A549 (cell line): Measurements from ENCODE around the gene MSL1. TPM values are rescaled to one million over a fixed set of nuclear protein-coding genes. Genes with fewer than 3 reads are reported as not detected.
A peak's percentile ranks its signal among the peaks of the same experiment; 100 is the strongest.

Experiments used
- ATAC-seq, 2 experiments: fragments of 200-7000 bp in 1 of 2; fragments of >200 bp in 1 of 2; cut with Nextera tagmentation in 1 of 2; cut with Tn5 transposase in 1 of 2; 3 replicates each; pipeline versions ENCODE4 v1.8.0 to v1.9.1; 2018 to 2020; ENCODE audit warnings: mild to moderate bottlenecking in 1 of 2, moderate library complexity in 1 of 2
- CTCF ChIA-PET: fragments of 300-600 bp; sonication (Branson Sonifier 250); formaldehyde crosslinking; extraction: SDS; loops from one replicate; lab custom pipeline; 2021; ENCODE audit warnings: antibody characterized with exemption, inconsistent platforms; lab: Yijun Ruan, JAX
- POLR2A ChIA-PET: fragments of 350-600 bp; formaldehyde crosslinking; extraction: SDS; loops from one replicate; lab custom pipeline; 2021; ENCODE audit warnings: antibody characterized with exemption, inconsistent platforms; lab: Yijun Ruan, JAX
- DNase-seq, 2 experiments: peaks; one replicate each; pipeline versions ENCODE4 v3.0.0 to v3.0.0-alpha.2; 2011 to 2016; ENCODE audit warnings: low read depth in 1 of 2, low spot score in 1 of 2
- FAIRE-seq: peaks from 2 replicates; lab custom pipeline; 2011; peaks lifted over from hg19 to GRCh38; lab: Jason Lieb, UNC
- H3K27ac ChIP-seq, 2 experiments: fragments of >200 bp; sonication (Bioruptor Twin); formaldehyde crosslinking; 3 replicates each; pipeline ENCODE4 v1.5.1; 2016 to 2017
- H3K4me1 ChIP-seq: fragments of >200 bp; sonication (Bioruptor Twin); formaldehyde crosslinking; 3 replicates; pipeline ENCODE4 v1.6.1; 2016
- H3K4me2 ChIP-seq: fragments of >200 bp; sonication (Bioruptor Twin); formaldehyde crosslinking; 3 replicates; pipeline ENCODE4 v1.6.1; 2016
- H3K4me3 ChIP-seq: fragments of >200 bp; sonication (Bioruptor Twin); formaldehyde crosslinking; 3 replicates; pipeline ENCODE4 v1.5.1; 2016
- H3K9me3 ChIP-seq: fragments of >200 bp; sonication (Bioruptor Twin); formaldehyde crosslinking; 3 replicates; pipeline ENCODE4 v1.6.1; 2016
- ATOH8 ChIP-seq: fragments of 250-450 bp; sonication (Bioruptor Pico); IDR thresholded peaks from 2 replicates; pipeline ENCODE4 v1.5.0; 2020; ENCODE audit warnings: low read depth, mild to moderate bottlenecking, moderate library complexity
- CEBPB ChIP-seq, 2 experiments: fragments of >200 bp in 1 of 2; sonication (Bioruptor Twin) in 1 of 2; formaldehyde crosslinking in 1 of 2; IDR thresholded peaks; 2 replicates each; pipeline ENCODE4 v1.6.1; 2012 to 2016
- EHF ChIP-seq: fragments of 250-450 bp; sonication (Bioruptor Pico); IDR thresholded peaks from 2 replicates; pipeline ENCODE4 v1.5.0; 2020; ENCODE audit warnings: mild to moderate bottlenecking
- FOSL2 ChIP-seq, 2 experiments: fragments of 450-650 bp in 1 of 2; fragments of >200 bp in 1 of 2; sonication (Bioruptor Twin) in 1 of 2; formaldehyde crosslinking; IDR thresholded peaks; 2 replicates each; pipeline versions ENCODE4 v1.5.0 to v1.6.1; 2016 to 2020; ENCODE audit warnings: mild to moderate bottlenecking in 1 of 2, moderate library complexity in 1 of 2
- HMGXB4 ChIP-seq: fragments of 250-450 bp; sonication (Bioruptor Pico); IDR thresholded peaks from 2 replicates; pipeline ENCODE4 v1.5.0; 2021; ENCODE audit warnings: mild to moderate bottlenecking, moderate library complexity, borderline replicate concordance
- HOXA7 ChIP-seq: fragments of 250-450 bp; sonication (Bioruptor Pico); IDR thresholded peaks from 2 replicates; pipeline ENCODE4 v1.5.0; 2020; ENCODE audit warnings: mild to moderate bottlenecking, moderate library complexity
- HOXB5 ChIP-seq: fragments of 250-450 bp; sonication (Bioruptor Pico); IDR thresholded peaks from 2 replicates; pipeline ENCODE4 v1.5.0; 2020; ENCODE audit warnings: mild to moderate bottlenecking, moderate library complexity
- JUN ChIP-seq, 2 experiments: fragments of >200 bp; sonication (Bioruptor Twin); formaldehyde crosslinking; IDR thresholded peaks; 2 replicates in 1 of 2; 3 replicates in 1 of 2; pipeline ENCODE4 v1.6.1; 2016 to 2017
- KDM1A ChIP-seq: fragments of 200-600 bp; sonication (generic); IDR thresholded peaks from 2 replicates; pipeline ENCODE4 v1.6.1; 2016; ENCODE audit warnings: low read depth, mild to moderate bottlenecking
- KDM5A ChIP-seq: fragments of 200-600 bp; sonication (generic); IDR thresholded peaks from 2 replicates; pipeline ENCODE4 v1.6.1; 2016; ENCODE audit warnings: antibody characterized with exemption, mild to moderate bottlenecking
- MAFK ChIP-seq: fragments of 450-650 bp; IDR thresholded peaks from 2 replicates; pipeline ENCODE4 v1.6.1; 2014; ENCODE audit not compliant: partially characterized antibody
- MAZ ChIP-seq: fragments of 150-350 bp; IDR thresholded peaks from 2 replicates; pipeline ENCODE4 v1.6.1; 2014; ENCODE audit warnings: antibody characterized with exemption, low read depth, low read length, borderline replicate concordance
- NR3C1 ChIP-seq: fragments of >200 bp; sonication (Bioruptor Twin); formaldehyde crosslinking; IDR thresholded peaks from 3 replicates; pipeline ENCODE4 v1.6.1; 2017
- POLR2A ChIP-seq: IDR thresholded peaks from 2 replicates; pipeline ENCODE4 v1.6.1; 2012; ENCODE audit warnings: mild to moderate bottlenecking, low read length
- RARB ChIP-seq: fragments of 250-450 bp; sonication (Bioruptor Pico); IDR thresholded peaks from 2 replicates; pipeline ENCODE4 v1.8.0; 2021; ENCODE audit warnings: mild to moderate bottlenecking, moderate library complexity
- RFX5 ChIP-seq: fragments of 450-650 bp; IDR thresholded peaks from 2 replicates; pipeline ENCODE4 v1.7.1; 2014; ENCODE audit warnings: antibody characterized with exemption, mild to moderate bottlenecking, moderate library complexity
- SMC3 ChIP-seq: fragments of >200 bp; sonication (Bioruptor Twin); formaldehyde crosslinking; IDR thresholded peaks from 3 replicates; pipeline ENCODE4 v1.6.1; 2018; ENCODE audit warnings: inconsistent platforms
- SREBF2 ChIP-seq: fragments of 450-650 bp; IDR thresholded peaks from 2 replicates; pipeline ENCODE4 v1.6.1; 2014; ENCODE audit warnings: mild to moderate bottlenecking, moderate library complexity
- TFCP2L1 ChIP-seq: fragments of 250-450 bp; sonication (Bioruptor Pico); IDR thresholded peaks from 2 replicates; pipeline ENCODE4 v1.5.0; 2021; ENCODE audit warnings: mild to moderate bottlenecking
- ZC3H11A ChIP-seq: fragments of 450-650 bp; IDR thresholded peaks from 2 replicates; pipeline ENCODE4 v1.6.1; 2014; ENCODE audit warnings: antibody characterized with exemption, mild to moderate bottlenecking
- ZFP36 ChIP-seq: fragments of 450-650 bp; IDR thresholded peaks from 2 replicates; pipeline ENCODE4 v1.6.1; 2014; ENCODE audit warnings: borderline replicate concordance; ENCODE audit not compliant: partially characterized antibody
- ZNF302 ChIP-seq: fragments of 250-450 bp; sonication (Bioruptor Pico); IDR thresholded peaks from 2 replicates; pipeline ENCODE4 v1.9.0; 2021; ENCODE audit warnings: inconsistent platforms, mild to moderate bottlenecking, moderate library complexity
- WGBS: methylation state at CpG from one replicate; pipeline ENCODE4 v1.1.6; 2017; ENCODE audit errors: missing lambda C conversion rate; 5-methylcytosine and 5-hydroxymethylcytosine counted together
- polyA plus RNA-seq, 4 experiments: library from polyadenylated mRNA; depleted of rRNA in 3 of 4; stranded (reverse); fragments of >200 nt; fragmentation: RNase III in 1 of 4; extraction: RNeasy Plus Mini Kit Qiagen cat#74134 plus additional on column Dnase treatment in 1 of 4; gene quantifications; 2 replicates in 3 of 4; 3 replicates in 1 of 4; pipeline ENCODE4 v1.2.3, GENCODE V29; 2011 to 2017
- TF ChIP-seq, protein P1 (sequence below): IDR thresholded peaks from 2 replicates; pipeline ENCODE4 v1.6.1; 2012; ENCODE audit warnings: low read depth, borderline replicate concordance
- TF ChIP-seq, protein P2 (sequence below): fragments of 150-350 bp; IDR thresholded peaks from 2 replicates; pipeline ENCODE4 v1.6.1; 2014; ENCODE audit warnings: low read depth, mild to moderate bottlenecking, low read length
- TF ChIP-seq, protein P3 (sequence below): fragments of >200 bp; sonication (Bioruptor Twin); formaldehyde crosslinking; IDR thresholded peaks from 3 replicates; pipeline ENCODE4 v1.5.1; 2016
- TF ChIP-seq, protein P4 (sequence below): fragments of 450-650 bp; IDR thresholded peaks from 2 replicates; pipeline ENCODE4 v1.6.1; 2014; ENCODE audit warnings: antibody characterized with exemption

MSL1 gene
- polyA plus RNA-seq, 2 of the 4 experiments (the other 2 are of a cell fraction), result 64.8 to 95.1 TPM

DNA sequence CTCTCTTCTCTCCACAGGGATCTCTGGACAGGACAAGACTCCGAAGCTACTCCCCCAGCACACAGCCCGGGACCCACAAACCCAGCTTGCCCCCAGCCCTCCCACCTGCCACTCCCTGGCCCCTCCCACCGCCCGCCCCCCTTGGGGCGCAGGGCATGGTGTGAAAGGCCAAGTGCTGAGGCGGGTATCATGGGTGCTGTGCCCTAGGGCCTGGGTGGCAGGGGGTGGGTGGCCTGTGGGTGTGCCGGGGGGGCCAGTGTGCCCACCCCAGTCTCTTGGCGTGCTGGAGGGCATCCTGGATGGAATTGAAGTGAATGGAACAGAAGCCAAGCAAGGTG, 47.6 kb upstream of the MSL1 start:
- Histone ChIP-seq H3K4me1 (peaks cover 71% of the 10 kb centered on the region), H3K27ac (peak overlapping the region; percentile 95; a peak in 5 of 6 replicates)
- DNase-seq (no peak), ATAC-seq (no peak)
- whole genome bisulfite sequencing, result 84% methylated on average over 3 of the region's 8 CpGs
- POLR2A ChIA-PET, result no interaction called here
- TF ChIP-seq NR3C1, result no peak
- TF ChIP-seq, all 56 proteins: peak for 0
- FAIRE-seq, result no peak
- Histone ChIP-seq H3K4me2 (peak overlapping the region; percentile 93; the same call in 1 of the 3 replicates), H3K4me3 (no peak overlapping the region), H3K9me3 (no peaks in the 10 kb centered on the region)
- CTCF ChIA-PET, result interaction anchor here (0.8 to 34.4 kb wide), 15 partner anchors 3 to 219 kb away, joined by 3 to 919 read pairs (median 21); partner anchors contain the start of genes CSF3, MED24, NR1D1 and PSMD3

- no peak for FAIRE-seq
- WGBS, result 87% methylated on average over 6 of the region's 6 CpGs
- peak in 1 of 2 experiments; percentile 0; a peak in 1 of 6 replicates for ATAC-seq
- Histone ChIP-seq H3K4me2 (peak overlapping the region; percentile 64), H3K27ac (peak overlapping the region; percentile 95), H3K9me3 (no peaks in the 10 kb centered on the region), H3K4me3 (no peak overlapping the region), H3K4me1 (peaks cover 64% of the 10 kb centered on the region)
- ChIA-PET POLR2A (interaction anchor here (0.6 to 1.2 kb wide), 4 partner anchors 12 to 34 kb away, joined by 3 to 5 read pairs (median 4); partner anchors contain the start of gene NR1D1), CTCF (interaction anchor here (0.6 to 34.4 kb wide), 42 partner anchors 3 to 1130 kb away, joined by 3 to 919 read pairs (median 6); partner anchors contain the start of genes CSF3, MED24, NR1D1 and PSMD3)
- TF ChIP-seq RFX5 (no peak), FOSL2 (IDR thresholded peaks at IDR 0.05) (no peak), FOSL2 (CRISPR knock-in tag; IDR thresholded peaks at IDR 0.05) (no peak), POLR2A (no peak), RARB (no peak), ATOH8 (no peak), ZNF302 (no peak), HMGXB4 (no peak)
- TF ChIP-seq, protein P1, sequence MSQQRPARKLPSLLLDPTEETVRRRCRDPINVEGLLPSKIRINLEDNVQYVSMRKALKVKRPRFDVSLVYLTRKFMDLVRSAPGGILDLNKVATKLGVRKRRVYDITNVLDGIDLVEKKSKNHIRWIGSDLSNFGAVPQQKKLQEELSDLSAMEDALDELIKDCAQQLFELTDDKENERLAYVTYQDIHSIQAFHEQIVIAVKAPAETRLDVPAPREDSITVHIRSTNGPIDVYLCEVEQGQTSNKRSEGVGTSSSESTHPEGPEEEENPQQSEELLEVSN, result no peak
- DNase-seq, result no peak
Observed at GRCh38 chr17:40074871-40075200, 46.9 kb upstream of the MSL1 start.

GRCh38 chr17:40075201-40075941, 46.4 kb upstream of the MSL1 start:
- ATAC-seq, result peak; percentile 6 to 43; a peak in 3 of 6 replicates
- 14% methylated on average over 10 of the region's 11 CpGs for WGBS
- FAIRE-seq, result no peak
- CTCF ChIA-PET, result interaction anchor here (0.6 to 34.4 kb wide), 54 partner anchors 2 to 1131 kb away, joined by 3 to 919 read pairs (median 5); partner anchors contain the start of genes CSF3, MED24, NR1D1 and PSMD3
- POLR2A ChIA-PET, result interaction anchor here (1.1 to 1.2 kb wide), 3 partner anchors 11 to 33 kb away, joined by 3 to 5 read pairs (median 5); partner anchors contain the start of gene NR1D1
- Histone ChIP-seq H3K9me3 (no peaks in the 10 kb centered on the region), H3K4me1 (peaks cover 59% of the 10 kb centered on the region), H3K27ac (peak overlapping the region; percentile 95), H3K4me2 (peak overlapping the region; percentile 64), H3K4me3 (0 out of 3 replicates have a peak overlapping the region, but pooled peaks have one; percentile 2)
- peak in 1 of 2 experiments; percentile 75 for DNase-seq
- TF ChIP-seq MAZ, result no peak
- TF ChIP-seq ZFP36, result no peak
- TF ChIP-seq, protein P2, sequence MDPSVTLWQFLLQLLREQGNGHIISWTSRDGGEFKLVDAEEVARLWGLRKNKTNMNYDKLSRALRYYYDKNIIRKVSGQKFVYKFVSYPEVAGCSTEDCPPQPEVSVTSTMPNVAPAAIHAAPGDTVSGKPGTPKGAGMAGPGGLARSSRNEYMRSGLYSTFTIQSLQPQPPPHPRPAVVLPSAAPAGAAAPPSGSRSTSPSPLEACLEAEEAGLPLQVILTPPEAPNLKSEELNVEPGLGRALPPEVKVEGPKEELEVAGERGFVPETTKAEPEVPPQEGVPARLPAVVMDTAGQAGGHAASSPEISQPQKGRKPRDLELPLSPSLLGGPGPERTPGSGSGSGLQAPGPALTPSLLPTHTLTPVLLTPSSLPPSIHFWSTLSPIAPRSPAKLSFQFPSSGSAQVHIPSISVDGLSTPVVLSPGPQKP, result no peak
- no peak for TF ChIP-seq SREBF2
- TF ChIP-seq ZC3H11A, result no peak
- TF ChIP-seq, protein P3, sequence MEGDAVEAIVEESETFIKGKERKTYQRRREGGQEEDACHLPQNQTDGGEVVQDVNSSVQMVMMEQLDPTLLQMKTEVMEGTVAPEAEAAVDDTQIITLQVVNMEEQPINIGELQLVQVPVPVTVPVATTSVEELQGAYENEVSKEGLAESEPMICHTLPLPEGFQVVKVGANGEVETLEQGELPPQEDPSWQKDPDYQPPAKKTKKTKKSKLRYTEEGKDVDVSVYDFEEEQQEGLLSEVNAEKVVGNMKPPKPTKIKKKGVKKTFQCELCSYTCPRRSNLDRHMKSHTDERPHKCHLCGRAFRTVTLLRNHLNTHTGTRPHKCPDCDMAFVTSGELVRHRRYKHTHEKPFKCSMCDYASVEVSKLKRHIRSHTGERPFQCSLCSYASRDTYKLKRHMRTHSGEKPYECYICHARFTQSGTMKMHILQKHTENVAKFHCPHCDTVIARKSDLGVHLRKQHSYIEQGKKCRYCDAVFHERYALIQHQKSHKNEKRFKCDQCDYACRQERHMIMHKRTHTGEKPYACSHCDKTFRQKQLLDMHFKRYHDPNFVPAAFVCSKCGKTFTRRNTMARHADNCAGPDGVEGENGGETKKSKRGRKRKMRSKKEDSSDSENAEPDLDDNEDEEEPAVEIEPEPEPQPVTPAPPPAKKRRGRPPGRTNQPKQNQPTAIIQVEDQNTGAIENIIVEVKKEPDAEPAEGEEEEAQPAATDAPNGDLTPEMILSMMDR, result peak; percentile 97
- TF ChIP-seq ZNF302, result no peak
- TF ChIP-seq TFCP2L1 (CRISPR knock-in tag), result no peak
- no peak for TF ChIP-seq FOSL2 (IDR thresholded peaks at IDR 0.05)
- TF ChIP-seq FOSL2 (CRISPR knock-in tag; IDR thresholded peaks at IDR 0.05), result no peak
- TF ChIP-seq, protein P4, sequence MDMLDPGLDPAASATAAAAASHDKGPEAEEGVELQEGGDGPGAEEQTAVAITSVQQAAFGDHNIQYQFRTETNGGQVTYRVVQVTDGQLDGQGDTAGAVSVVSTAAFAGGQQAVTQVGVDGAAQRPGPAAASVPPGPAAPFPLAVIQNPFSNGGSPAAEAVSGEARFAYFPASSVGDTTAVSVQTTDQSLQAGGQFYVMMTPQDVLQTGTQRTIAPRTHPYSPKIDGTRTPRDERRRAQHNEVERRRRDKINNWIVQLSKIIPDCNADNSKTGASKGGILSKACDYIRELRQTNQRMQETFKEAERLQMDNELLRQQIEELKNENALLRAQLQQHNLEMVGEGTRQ, result no peak
- no peak for TF ChIP-seq CEBPB (IDR thresholded peaks at IDR 0.05)
- 0 out of 2 replicates have a peak, but pooled peaks have one; percentile 18 for TF ChIP-seq HOXB5 (CRISPR knock-in tag)
- no peak for TF ChIP-seq EHF
- TF ChIP-seq HOXA7 (CRISPR knock-in tag), result no peak
- TF ChIP-seq KDM5A, result no peak
- peak; percentile 61; the same call in 1 of the 2 replicates for TF ChIP-seq KDM1A
- TF ChIP-seq JUN (IDR thresholded peaks at IDR 0.05), result peak in 1 of 2 experiments; percentile 64; a peak in 1 of 5 replicates
- TF ChIP-seq MAFK, result no peak
- TF ChIP-seq SMC3, result peak; percentile 99
